Thyroid gland (tissue), 4 donors: ENCODE measurements around the gene FMO2.

Experiments
- POLR2A ChIP-seq, 2 donors: fragments of 450-650 bp; IDR thresholded peaks; one replicate each; pipeline ENCODE4 v1.6.1; 2017; ENCODE audit warnings: antibody characterized with exemption in 2 of 2, mild to moderate bottlenecking in 2 of 2, moderate library complexity in 1 of 2
- TF ChIP-seq, protein P1 (sequence below), 6 experiments: fragments of 200-600 bp in 3 of 6; fragments of 450-650 bp in 3 of 6; sonication (generic) in 3 of 6; IDR thresholded peaks; one replicate each; pipeline ENCODE4 v1.5.1; 2016 to 2019; ENCODE audit warnings: antibody characterized with exemption in 6 of 6, mild to moderate bottlenecking in 2 of 6, inconsistent platforms in 1 of 6, moderate library complexity in 1 of 6

DNA sequence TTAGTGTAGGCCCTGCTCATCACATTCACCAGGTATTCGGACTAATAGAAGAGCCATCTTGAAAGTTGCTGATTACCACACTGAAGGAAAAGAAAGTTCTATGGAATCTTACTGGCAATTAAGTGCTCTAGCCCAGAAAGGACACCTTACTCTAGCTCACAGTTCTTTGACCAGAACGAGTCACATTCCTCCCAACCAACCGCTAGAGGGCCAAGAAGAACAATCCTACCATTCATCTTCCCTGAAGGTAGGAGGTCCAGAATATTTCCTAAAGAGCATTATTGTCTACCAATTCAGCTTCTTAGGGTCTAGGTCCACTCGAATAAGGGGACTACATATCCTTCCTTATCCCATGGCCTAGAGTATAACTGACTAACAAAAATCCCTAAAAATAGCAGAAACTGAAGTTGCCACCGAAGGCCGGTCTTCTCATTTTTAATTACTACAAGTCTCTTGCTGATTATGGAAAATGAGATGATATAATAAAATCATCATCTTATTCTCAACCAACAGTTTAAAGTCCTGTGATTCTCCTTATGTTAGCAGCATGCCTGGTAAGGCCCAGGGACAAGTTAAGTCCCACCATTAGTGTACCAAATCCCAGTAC is 60.5 kb downstream of the FMO2 start:
- TF ChIP-seq, protein P1, sequence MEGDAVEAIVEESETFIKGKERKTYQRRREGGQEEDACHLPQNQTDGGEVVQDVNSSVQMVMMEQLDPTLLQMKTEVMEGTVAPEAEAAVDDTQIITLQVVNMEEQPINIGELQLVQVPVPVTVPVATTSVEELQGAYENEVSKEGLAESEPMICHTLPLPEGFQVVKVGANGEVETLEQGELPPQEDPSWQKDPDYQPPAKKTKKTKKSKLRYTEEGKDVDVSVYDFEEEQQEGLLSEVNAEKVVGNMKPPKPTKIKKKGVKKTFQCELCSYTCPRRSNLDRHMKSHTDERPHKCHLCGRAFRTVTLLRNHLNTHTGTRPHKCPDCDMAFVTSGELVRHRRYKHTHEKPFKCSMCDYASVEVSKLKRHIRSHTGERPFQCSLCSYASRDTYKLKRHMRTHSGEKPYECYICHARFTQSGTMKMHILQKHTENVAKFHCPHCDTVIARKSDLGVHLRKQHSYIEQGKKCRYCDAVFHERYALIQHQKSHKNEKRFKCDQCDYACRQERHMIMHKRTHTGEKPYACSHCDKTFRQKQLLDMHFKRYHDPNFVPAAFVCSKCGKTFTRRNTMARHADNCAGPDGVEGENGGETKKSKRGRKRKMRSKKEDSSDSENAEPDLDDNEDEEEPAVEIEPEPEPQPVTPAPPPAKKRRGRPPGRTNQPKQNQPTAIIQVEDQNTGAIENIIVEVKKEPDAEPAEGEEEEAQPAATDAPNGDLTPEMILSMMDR (IDR thresholded peaks at IDR 0.05) = peak in 5 of 6 experiments; percentile 41 to 66 (median 62)
- TF ChIP-seq POLR2A (IDR thresholded peaks at IDR 0.05) = no peak
